Astrocyte (in vitro differentiated cells and primary cell): Measurements from ENCODE around the gene IQGAP2. TPM values are rescaled to one million over a fixed set of nuclear protein-coding genes. Genes with fewer than 3 reads are reported as not detected.

Source experiments
- DNase-seq: peaks from one replicate; pipeline ENCODE4 v3.0.0-alpha.2; 2010; ENCODE audit warnings: low read depth
- FAIRE-seq: peaks from 2 replicates; lab custom pipeline; 2011; peaks lifted over from hg19 to GRCh38; lab: Jason Lieb, UNC
- H2AFZ ChIP-seq: 2 replicates; pipeline ENCODE4 v1.6.0; 2012; ENCODE audit warnings: low read depth, low read length, inconsistent platforms
- H3K27ac ChIP-seq: 2 replicates; pipeline ENCODE4 v1.5.1; 2011; ENCODE audit warnings: low read depth, low read length, inconsistent platforms
- H3K27me3 ChIP-seq: 2 replicates; pipeline ENCODE4 v1.6.0; 2011; ENCODE audit warnings: low read length, inconsistent platforms; ENCODE audit not compliant: insufficient read depth
- H3K36me3 ChIP-seq: 2 replicates; pipeline ENCODE4 v1.5.1; 2011; ENCODE audit warnings: low read length, inconsistent platforms; ENCODE audit not compliant: insufficient read depth
- H3K4me1 ChIP-seq: 2 replicates; pipeline ENCODE4 v1.5.1; 2011; ENCODE audit warnings: low read length, inconsistent platforms; ENCODE audit not compliant: insufficient read depth
- H3K4me2 ChIP-seq: 2 replicates; pipeline ENCODE4 v1.6.0; 2012; ENCODE audit warnings: low read length, inconsistent platforms
- H3K4me3 ChIP-seq: 2 replicates; pipeline ENCODE4 v1.5.1; 2011; ENCODE audit warnings: low read depth, mild to moderate bottlenecking, low read length, inconsistent platforms; ENCODE audit not compliant: insufficient read depth
- H3K79me2 ChIP-seq: 2 replicates; pipeline ENCODE4 v1.6.0; 2012; ENCODE audit warnings: mild to moderate bottlenecking, low read length, inconsistent platforms; ENCODE audit not compliant: insufficient read depth
- H3K9ac ChIP-seq: 2 replicates; pipeline ENCODE4 v1.6.0; 2012; ENCODE audit warnings: mild to moderate bottlenecking, low read length, inconsistent platforms
- H3K9me3 ChIP-seq: 2 replicates; pipeline ENCODE4 v1.5.1; 2012; ENCODE audit warnings: low read depth, mild to moderate bottlenecking, low read length, inconsistent platforms; ENCODE audit not compliant: insufficient read depth
- H4K20me1 ChIP-seq: 2 replicates; pipeline ENCODE4 v1.6.0; 2012; ENCODE audit warnings: low read length, inconsistent platforms; ENCODE audit not compliant: insufficient read depth
- H3K27ac Mint-ChIP-seq: one replicate; pipeline ENCODE4 v1.8.0; 2021; ENCODE audit warnings: mild to moderate bottlenecking, mixed read lengths; ENCODE audit not compliant: unreplicated experiment
- H3K27me3 Mint-ChIP-seq: one replicate; pipeline ENCODE4 v1.8.0; 2021; ENCODE audit warnings: low read depth, mixed read lengths; ENCODE audit not compliant: unreplicated experiment
- H3K36me3 Mint-ChIP-seq: one replicate; pipeline ENCODE4 v1.8.0; 2021; ENCODE audit warnings: low read depth, mixed read lengths; ENCODE audit not compliant: unreplicated experiment
- H3K4me1 Mint-ChIP-seq: one replicate; pipeline ENCODE4 v1.8.0; 2021; ENCODE audit warnings: low read depth, mixed read lengths; ENCODE audit not compliant: unreplicated experiment
- H3K4me3 Mint-ChIP-seq: one replicate; pipeline ENCODE4 v1.8.0; 2021; ENCODE audit warnings: mild to moderate bottlenecking, moderate library complexity, mixed read lengths; ENCODE audit not compliant: unreplicated experiment
- H3K9me3 Mint-ChIP-seq: one replicate; pipeline ENCODE4 v1.8.0; 2021; ENCODE audit warnings: mild to moderate bottlenecking, mixed read lengths; ENCODE audit not compliant: unreplicated experiment
- EZH2 ChIP-seq: IDR thresholded peaks from 2 replicates; pipeline ENCODE4 v1.6.1; 2012; ENCODE audit warnings: mild to moderate bottlenecking, low read length, inconsistent platforms; ENCODE audit not compliant: insufficient read depth
- total RNA-seq: library from RNA; stranded (reverse); gene quantifications from 2 replicates; pipeline ENCODE4 v1.2.1, GENCODE V29; 2021
- TF ChIP-seq, protein P1 (sequence below): IDR thresholded peaks from 2 replicates; pipeline ENCODE4 v1.5.1; 2011; ENCODE audit warnings: low read depth, mild to moderate bottlenecking, inconsistent platforms, low read length, moderate library complexity; ENCODE audit not compliant: insufficient read depth

The IQGAP2 gene
- total RNA-seq, 1 donor from 2014 or later: 2.9 TPM

DNA sequence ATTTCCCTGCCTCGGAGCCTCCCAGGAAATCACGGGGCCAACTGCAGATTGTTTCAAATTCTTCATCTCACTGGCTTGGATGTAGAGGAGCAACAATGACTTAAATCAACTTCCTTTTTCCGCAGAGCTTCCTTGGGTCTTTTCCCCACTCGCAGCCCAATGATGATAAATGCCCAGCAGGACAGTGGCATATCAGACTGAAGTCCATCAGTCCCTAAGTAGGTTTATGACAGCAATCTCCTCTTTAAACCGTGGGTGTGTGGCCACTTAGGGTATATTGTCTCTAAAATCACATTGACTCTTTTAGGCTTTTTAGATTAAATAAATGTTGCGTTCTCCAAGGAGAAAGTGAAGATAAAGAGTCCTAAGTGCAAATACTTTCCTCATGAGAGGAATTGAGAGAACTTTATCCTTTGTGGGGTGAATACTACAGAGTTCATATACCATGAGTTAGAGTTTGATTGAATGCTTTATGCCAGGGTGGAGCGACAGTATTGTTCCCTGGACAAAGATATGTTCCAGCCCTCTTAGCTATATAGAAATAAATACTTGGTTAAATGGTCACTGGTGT lies 59.1 kb downstream of the IQGAP2 start:
- Histone ChIP-seq H4K20me1 (no peaks in the 10 kb centered on the region), H3K36me3 (no peaks in the 10 kb centered on the region), H3K27ac (no peak overlapping the region), H3K4me2 (no peak overlapping the region), H3K4me3 (no peak overlapping the region), H3K9ac (no peak overlapping the region), H3K9me3 (no peaks in the 10 kb centered on the region), H2AFZ (no peak overlapping the region), H3K27me3 (peaks cover 3% of the 10 kb centered on the region), H3K79me2 (no peaks in the 10 kb centered on the region), H3K4me1 (no peaks in the 10 kb centered on the region)
- no peaks in the 10 kb centered on the region for H3K9me3 Mint-ChIP-seq
- H3K4me3 Mint-ChIP-seq: no peak overlapping the region
- H3K36me3 Mint-ChIP-seq: no peaks in the 10 kb centered on the region
- no peaks in the 10 kb centered on the region for H3K27me3 Mint-ChIP-seq
- no peak for FAIRE-seq
- DNase-seq: no peak
- no peak overlapping the region for H3K27ac Mint-ChIP-seq
- TF ChIP-seq, protein P1, sequence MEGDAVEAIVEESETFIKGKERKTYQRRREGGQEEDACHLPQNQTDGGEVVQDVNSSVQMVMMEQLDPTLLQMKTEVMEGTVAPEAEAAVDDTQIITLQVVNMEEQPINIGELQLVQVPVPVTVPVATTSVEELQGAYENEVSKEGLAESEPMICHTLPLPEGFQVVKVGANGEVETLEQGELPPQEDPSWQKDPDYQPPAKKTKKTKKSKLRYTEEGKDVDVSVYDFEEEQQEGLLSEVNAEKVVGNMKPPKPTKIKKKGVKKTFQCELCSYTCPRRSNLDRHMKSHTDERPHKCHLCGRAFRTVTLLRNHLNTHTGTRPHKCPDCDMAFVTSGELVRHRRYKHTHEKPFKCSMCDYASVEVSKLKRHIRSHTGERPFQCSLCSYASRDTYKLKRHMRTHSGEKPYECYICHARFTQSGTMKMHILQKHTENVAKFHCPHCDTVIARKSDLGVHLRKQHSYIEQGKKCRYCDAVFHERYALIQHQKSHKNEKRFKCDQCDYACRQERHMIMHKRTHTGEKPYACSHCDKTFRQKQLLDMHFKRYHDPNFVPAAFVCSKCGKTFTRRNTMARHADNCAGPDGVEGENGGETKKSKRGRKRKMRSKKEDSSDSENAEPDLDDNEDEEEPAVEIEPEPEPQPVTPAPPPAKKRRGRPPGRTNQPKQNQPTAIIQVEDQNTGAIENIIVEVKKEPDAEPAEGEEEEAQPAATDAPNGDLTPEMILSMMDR: no peak
- TF ChIP-seq EZH2: no peak
- no peaks in the 10 kb centered on the region for H3K4me1 Mint-ChIP-seq

DNA sequence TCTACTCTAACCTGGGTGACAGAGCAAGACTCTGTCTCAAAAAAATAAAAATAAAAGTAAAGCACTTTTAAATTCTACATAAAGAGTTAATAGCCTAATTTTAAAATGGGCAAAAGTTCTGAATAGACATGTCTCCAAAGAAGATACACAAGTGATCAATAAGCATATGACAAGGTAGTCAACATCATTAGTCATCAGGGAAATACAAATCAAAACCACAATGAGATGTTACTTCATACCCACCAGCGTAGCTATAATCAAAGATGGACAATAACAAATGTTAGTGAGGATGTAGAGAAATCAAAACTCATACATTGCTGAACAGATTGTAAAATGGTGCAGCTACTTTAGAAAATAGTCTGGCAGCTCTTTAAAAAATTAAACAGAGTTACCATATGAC lies 64.1 kb downstream of the IQGAP2 start:
- Mint-ChIP-seq H3K9me3 (no peaks in the 10 kb centered on the region), H3K27ac (no peak overlapping the region)
- no peak for TF ChIP-seq EZH2
- TF ChIP-seq, protein P1: no peak

DNA sequence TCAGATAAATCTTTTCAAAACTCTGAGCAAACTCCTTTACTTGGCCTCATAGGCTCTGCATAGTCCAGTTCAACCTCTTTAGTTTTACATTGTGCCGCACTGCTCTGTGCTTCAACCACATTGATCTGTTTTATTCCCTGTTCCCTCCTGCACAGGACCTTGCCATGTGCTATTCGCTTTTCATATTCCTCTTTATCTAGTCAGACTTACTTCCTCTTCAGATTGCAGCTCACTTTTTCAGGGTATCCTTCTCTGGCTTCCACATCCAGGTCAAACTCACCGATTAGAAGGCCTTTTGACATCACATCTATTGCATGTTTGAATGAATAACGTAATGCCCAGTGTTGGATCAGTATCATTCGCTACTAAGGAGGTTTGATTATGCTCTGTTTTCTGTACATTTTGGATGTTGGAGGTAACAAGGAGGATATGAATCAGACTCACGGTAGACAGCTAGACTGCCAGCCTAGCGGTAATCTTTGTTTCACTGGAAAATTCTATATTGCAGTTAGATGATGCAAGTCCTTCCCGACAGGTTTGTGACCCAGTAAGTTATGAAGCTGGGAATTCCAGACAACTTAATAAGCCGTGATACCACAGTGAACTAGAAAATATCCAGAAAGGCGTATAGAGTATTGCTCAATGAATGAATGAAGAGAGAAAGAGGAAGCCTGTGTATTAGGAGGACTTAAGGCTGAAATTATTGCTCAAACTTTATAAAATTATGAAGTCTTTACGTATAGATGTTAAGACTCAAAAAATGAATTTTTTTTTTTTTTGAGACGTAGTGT lies 65.7 kb downstream of the IQGAP2 start:
- Histone ChIP-seq H3K4me1 (no peaks in the 10 kb centered on the region), H4K20me1 (no peaks in the 10 kb centered on the region), H3K9me3 (no peaks in the 10 kb centered on the region), H3K36me3 (no peaks in the 10 kb centered on the region), H3K4me3 (no peak overlapping the region), H2AFZ (no peak overlapping the region), H3K9ac (no peak overlapping the region), H3K79me2 (no peaks in the 10 kb centered on the region), H3K4me2 (no peak overlapping the region), H3K27ac (no peak overlapping the region), H3K27me3 (no peaks in the 10 kb centered on the region)
- Mint-ChIP-seq H3K4me3 (no peak overlapping the region), H3K4me1 (no peaks in the 10 kb centered on the region), H3K27ac (no peak overlapping the region), H3K36me3 (no peaks in the 10 kb centered on the region), H3K27me3 (peaks cover 1% of the 10 kb centered on the region), H3K9me3 (no peaks in the 10 kb centered on the region)
- no peak for TF ChIP-seq EZH2
- TF ChIP-seq, protein P1: no peak
- FAIRE-seq: no peak
- DNase-seq: peak; percentile 31

More for the DNA sequence above, 64.1 kb downstream of the IQGAP2 start:
- H3K9me3 ChIP-seq: no peaks in the 10 kb centered on the region
- FAIRE-seq: no peak
- no peak overlapping the region for H2AFZ ChIP-seq
- H3K27ac ChIP-seq: no peak overlapping the region
- H3K4me3 ChIP-seq: no peak overlapping the region
- no peak overlapping the region for H3K4me2 ChIP-seq
- no peaks in the 10 kb centered on the region for H3K36me3 Mint-ChIP-seq
- peaks cover 2% of the 10 kb centered on the region for H3K27me3 ChIP-seq
- H3K36me3 ChIP-seq: no peaks in the 10 kb centered on the region
- no peak overlapping the region for H3K4me3 Mint-ChIP-seq
- no peaks in the 10 kb centered on the region for H3K79me2 ChIP-seq
- no peak for DNase-seq
- H3K27me3 Mint-ChIP-seq: peaks cover 1% of the 10 kb centered on the region
- no peaks in the 10 kb centered on the region for H3K4me1 ChIP-seq
- no peaks in the 10 kb centered on the region for H4K20me1 ChIP-seq
- no peaks in the 10 kb centered on the region for H3K4me1 Mint-ChIP-seq
- H3K9ac ChIP-seq: no peak overlapping the region
